Activated CD4-positive, alpha-beta T cell treated with anti-CD3 and anti-CD28 coated beads, Interleukin-2, amount 10 ng/mL, durations not matched to agents 24 days and 14 days (primary cell): Measurements from ENCODE around the gene PPP3CA. TPM values are rescaled to one million over a fixed set of nuclear protein-coding genes. Genes with fewer than 3 reads are reported as not detected.
A peak's percentile ranks its signal among the peaks of the same experiment; 100 is the strongest.

Source experiments
- DNase-seq: peaks from one replicate; pipeline ENCODE4 v3.0.0; 2022
- H3K27ac Mint-ChIP-seq: one replicate; pipeline ENCODE4 v1.8.0; 2022; ENCODE audit warnings: mild to moderate bottlenecking, mixed read lengths
- H3K27me3 Mint-ChIP-seq: one replicate; pipeline ENCODE4 v1.8.0; 2022; ENCODE audit warnings: mixed read lengths
- H3K36me3 Mint-ChIP-seq: one replicate; pipeline ENCODE4 v1.8.0; 2022; ENCODE audit warnings: low read depth, mild to moderate bottlenecking, mixed read lengths
- H3K4me1 Mint-ChIP-seq: one replicate; pipeline ENCODE4 v1.8.0; 2021; ENCODE audit warnings: mixed read lengths
- H3K4me3 Mint-ChIP-seq: one replicate; pipeline ENCODE4 v1.8.0; 2022; ENCODE audit warnings: mild to moderate bottlenecking, moderate library complexity, mixed read lengths
- H3K9me3 Mint-ChIP-seq: one replicate; pipeline ENCODE4 v1.8.0; 2021; ENCODE audit warnings: mixed read lengths
- intact Hi-C: fragments of 100-400 bp; cut with micrococcal nuclease; formaldehyde crosslinking; loops from one replicate; pipeline ENCODE4 v1.15.1; 2023
- total RNA-seq: library from RNA; stranded (reverse); gene quantifications from 2 replicates; pipeline ENCODE4 v1.2.3, GENCODE V29; 2022

The PPP3CA gene
- total RNA-seq, 1 donor from 2014 or later, result 7.1 TPM

- peaks cover 12% of the 10 kb centered on the region for H3K4me1 Mint-ChIP-seq
- intact Hi-C loops, result no loop called here
- DNase-seq, result no peak
- H3K36me3 Mint-ChIP-seq, result no peaks in the 10 kb centered on the region
- H3K4me3 Mint-ChIP-seq, result no peak overlapping the region
- H3K27ac Mint-ChIP-seq, result no peak overlapping the region
- H3K9me3 Mint-ChIP-seq, result no peaks in the 10 kb centered on the region
- no peaks in the 10 kb centered on the region for H3K27me3 Mint-ChIP-seq
Measured at GRCh38 chr4:101172369-101172768, 175.0 kb downstream of the PPP3CA start.

GRCh38 chr4:101171747-101172146 is 175.6 kb downstream of the PPP3CA start:
- DNase-seq, result no peak
- intact Hi-C loops, result no loop called here
- no peaks in the 10 kb centered on the region for H3K9me3 Mint-ChIP-seq

GRCh38 chr4:101169044-101170014 is 178.0 kb downstream of the PPP3CA start:
- Mint-ChIP-seq H3K27me3 (no peaks in the 10 kb centered on the region), H3K36me3 (no peaks in the 10 kb centered on the region), H3K4me1 (peaks cover 2% of the 10 kb centered on the region), H3K4me3 (no peak overlapping the region), H3K27ac (no peak overlapping the region), H3K9me3 (no peaks in the 10 kb centered on the region)
- DNase-seq, result peak; percentile 87
- intact Hi-C loops, result loop anchor here (1.0 to 2.0 kb wide), 4 partner anchors 177 to 1261 kb away; partner anchors contain the start of gene PPP3CA

More at GRCh38 chr4:101171747-101172146, 175.6 kb downstream of the PPP3CA start:
- H3K4me3 Mint-ChIP-seq, result no peak overlapping the region
- no peaks in the 10 kb centered on the region for H3K27me3 Mint-ChIP-seq
- H3K36me3 Mint-ChIP-seq, result no peaks in the 10 kb centered on the region
- H3K27ac Mint-ChIP-seq, result no peak overlapping the region
- H3K4me1 Mint-ChIP-seq, result peaks cover 7% of the 10 kb centered on the region

DNA sequence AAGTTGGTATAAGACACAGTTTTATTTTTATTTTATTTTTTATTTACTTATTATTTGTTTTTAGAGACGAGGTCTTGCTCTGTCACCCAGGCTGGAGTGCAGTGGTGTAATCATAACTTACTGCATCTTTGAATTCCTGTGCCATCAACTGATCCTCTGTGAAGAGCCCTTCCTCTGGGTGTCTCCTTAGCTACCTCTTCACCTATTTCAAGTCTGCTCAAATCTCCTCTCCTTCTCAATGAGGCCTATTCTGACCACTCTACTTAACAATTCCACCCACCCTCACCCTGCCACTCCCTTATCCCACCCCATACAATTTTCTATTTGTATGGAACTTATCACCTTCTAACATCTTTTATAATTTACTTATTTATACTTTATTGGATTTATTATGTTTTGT is 183.4 kb downstream of the PPP3CA start:
- intact Hi-C loops, result no loop called here
- Mint-ChIP-seq H3K27ac (no peak overlapping the region), H3K4me3 (no peak overlapping the region), H3K9me3 (peaks cover 3% of the 10 kb centered on the region), H3K4me1 (no peaks in the 10 kb centered on the region), H3K27me3 (no peaks in the 10 kb centered on the region), H3K36me3 (no peaks in the 10 kb centered on the region)
- DNase-seq, result no peak

DNA sequence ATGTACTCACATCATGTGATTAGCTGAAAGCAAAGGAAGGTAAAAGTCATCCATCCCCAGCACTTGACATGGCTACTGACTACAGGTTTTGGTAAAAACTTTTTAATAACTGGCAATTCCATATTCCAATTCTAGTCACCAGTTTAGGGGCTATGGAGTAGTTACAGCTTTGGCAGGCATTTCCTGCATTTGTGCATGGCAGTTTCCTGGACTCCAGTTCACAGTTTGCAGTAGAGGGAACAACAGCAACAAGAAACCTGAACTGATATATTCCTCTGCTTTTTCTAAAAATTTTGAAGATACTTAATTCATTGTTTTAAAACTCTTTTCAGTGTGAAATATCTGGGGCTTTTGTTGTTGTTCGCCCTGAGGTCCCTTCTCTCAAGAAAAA is 184.3 kb downstream of the PPP3CA start:
- Mint-ChIP-seq H3K4me1 (no peaks in the 10 kb centered on the region), H3K9me3 (peaks cover 3% of the 10 kb centered on the region), H3K36me3 (no peaks in the 10 kb centered on the region), H3K27ac (no peak overlapping the region), H3K4me3 (no peak overlapping the region), H3K27me3 (no peaks in the 10 kb centered on the region)
- no peak for DNase-seq
- intact Hi-C loops, result no loop called here

DNA sequence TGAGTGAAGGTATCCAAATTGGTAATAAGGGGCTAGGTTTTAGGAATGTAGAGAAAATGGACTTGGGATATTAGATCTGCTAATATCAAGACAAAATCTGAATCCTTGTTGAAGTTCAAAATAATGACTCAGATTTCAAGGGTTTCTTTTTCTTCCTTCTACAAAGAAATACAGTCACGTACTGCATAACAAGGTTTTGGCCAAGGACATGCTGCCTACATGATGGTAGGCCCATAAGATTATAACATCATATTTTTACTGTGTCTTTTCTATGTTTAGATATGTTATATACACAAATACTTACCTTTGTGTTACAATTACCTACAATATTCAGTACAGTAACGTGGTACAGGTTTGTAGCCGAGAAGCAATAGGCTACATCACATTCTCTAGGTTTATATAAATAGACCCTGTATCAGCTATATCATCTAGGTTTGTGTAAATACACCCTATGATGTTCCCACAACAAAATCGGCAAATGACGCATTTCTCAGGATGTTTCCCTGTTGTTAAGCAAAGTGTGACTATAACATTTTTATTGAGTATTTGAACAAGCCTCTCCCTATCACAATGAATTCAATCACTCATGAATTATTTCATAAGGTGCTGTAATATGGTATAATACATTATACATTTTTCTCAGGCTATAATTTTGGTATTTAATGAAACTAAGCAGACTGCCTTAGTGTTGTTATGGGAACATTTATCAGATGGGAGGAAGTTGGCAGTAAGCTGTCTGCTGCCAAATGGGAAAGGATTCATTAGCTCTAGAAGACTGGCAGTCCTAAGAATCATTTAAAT is 186.3 kb downstream of the PPP3CA start:
- H3K9me3 Mint-ChIP-seq, result peaks cover 3% of the 10 kb centered on the region
- H3K4me1 Mint-ChIP-seq, result peaks cover 12% of the 10 kb centered on the region
- no peaks in the 10 kb centered on the region for H3K27me3 Mint-ChIP-seq
- H3K27ac Mint-ChIP-seq, result no peak overlapping the region
- intact Hi-C loops, result no loop called here
- no peak for DNase-seq
- H3K4me3 Mint-ChIP-seq, result no peak overlapping the region
- H3K36me3 Mint-ChIP-seq, result no peaks in the 10 kb centered on the region

DNA sequence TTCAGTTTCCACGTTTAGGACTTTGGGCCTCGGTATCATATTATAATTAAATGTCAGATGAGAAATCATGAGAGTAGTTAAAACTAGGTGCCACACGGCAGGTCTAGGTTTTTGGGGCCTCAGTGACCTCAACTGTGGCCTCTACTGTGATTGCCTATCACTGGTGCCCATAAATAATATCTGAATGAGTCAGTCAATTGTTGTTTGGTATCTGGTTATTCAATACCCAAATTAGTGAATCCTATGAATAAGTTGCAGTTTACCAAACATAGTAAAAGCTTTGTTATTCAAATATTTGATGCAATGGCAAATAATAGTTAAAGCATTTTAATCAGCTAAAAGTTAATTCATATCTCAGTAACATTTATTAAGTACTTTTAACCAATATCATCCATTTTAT is 188.8 kb downstream of the PPP3CA start:
- no peak for DNase-seq
- Mint-ChIP-seq H3K27me3 (no peaks in the 10 kb centered on the region), H3K36me3 (no peaks in the 10 kb centered on the region), H3K4me1 (peaks cover 21% of the 10 kb centered on the region), H3K9me3 (peaks cover 1% of the 10 kb centered on the region), H3K27ac (no peak overlapping the region), H3K4me3 (no peak overlapping the region)
- intact Hi-C loops, result loop anchor here (5.0 kb wide), 3 partner anchors 136 to 1061 kb away; no protein-coding TSS in a partner anchor

- Mint-ChIP-seq H3K4me1 (peaks cover 22% of the 10 kb centered on the region), H3K4me3 (no peak overlapping the region), H3K27ac (no peak overlapping the region), H3K9me3 (no peaks in the 10 kb centered on the region), H3K36me3 (no peaks in the 10 kb centered on the region), H3K27me3 (no peaks in the 10 kb centered on the region)
- intact Hi-C loops, result loop anchor here (5.0 kb wide), 3 partner anchors 136 to 1061 kb away; no protein-coding TSS in a partner anchor
- DNase-seq, result no peak
Measured at GRCh38 chr4:101158134-101158482, 189.2 kb downstream of the PPP3CA start.

- Mint-ChIP-seq H3K36me3 (no peaks in the 10 kb centered on the region), H3K27me3 (no peaks in the 10 kb centered on the region), H3K27ac (peak overlapping the region; percentile 42), H3K9me3 (peaks cover 4% of the 10 kb centered on the region), H3K4me3 (no peak overlapping the region), H3K4me1 (peaks cover 22% of the 10 kb centered on the region)
- intact Hi-C loops, result loop anchor here (5.0 kb wide), 3 partner anchors 135 to 1060 kb away; no protein-coding TSS in a partner anchor
- no peak for DNase-seq
Measured at GRCh38 chr4:101157415-101158133, 189.8 kb downstream of the PPP3CA start.

- Mint-ChIP-seq H3K27me3 (no peaks in the 10 kb centered on the region), H3K27ac (peak overlapping the region; percentile 6), H3K4me3 (no peak overlapping the region), H3K9me3 (peaks cover 4% of the 10 kb centered on the region), H3K4me1 (peaks cover 22% of the 10 kb centered on the region), H3K36me3 (no peaks in the 10 kb centered on the region)
- intact Hi-C loops, result loop anchor here (1.0 to 5.0 kb wide), 5 partner anchors 52 to 1059 kb away; no protein-coding TSS in a partner anchor
- no peak for DNase-seq
Measured at GRCh38 chr4:101156619-101157310, 190.6 kb downstream of the PPP3CA start.

- Mint-ChIP-seq H3K4me1 (peaks cover 22% of the 10 kb centered on the region), H3K4me3 (peak overlapping the region; percentile 31)
Measured at GRCh38 chr4:101155945-101156344, 191.4 kb downstream of the PPP3CA start.

GRCh38 chr4:101155368-101155767 is 192.0 kb downstream of the PPP3CA start:
- Mint-ChIP-seq H3K36me3 (no peaks in the 10 kb centered on the region), H3K4me1 (peaks cover 22% of the 10 kb centered on the region), H3K4me3 (no peak overlapping the region), H3K27ac (no peak overlapping the region), H3K27me3 (no peaks in the 10 kb centered on the region), H3K9me3 (peaks cover 4% of the 10 kb centered on the region)
- intact Hi-C loops, result loop anchor here (5.0 kb wide), 3 partner anchors 133 to 1058 kb away; no protein-coding TSS in a partner anchor
- DNase-seq, result no peak

More at GRCh38 chr4:101155945-101156344, 191.4 kb downstream of the PPP3CA start:
- H3K9me3 Mint-ChIP-seq, result peaks cover 4% of the 10 kb centered on the region
- peak overlapping the region; percentile 61 for H3K27ac Mint-ChIP-seq
- intact Hi-C loops, result loop anchor here (1.0 to 5.0 kb wide), 5 partner anchors 52 to 1059 kb away; no protein-coding TSS in a partner anchor
- no peak for DNase-seq
- no peaks in the 10 kb centered on the region for H3K27me3 Mint-ChIP-seq
- H3K36me3 Mint-ChIP-seq, result no peaks in the 10 kb centered on the region

DNA sequence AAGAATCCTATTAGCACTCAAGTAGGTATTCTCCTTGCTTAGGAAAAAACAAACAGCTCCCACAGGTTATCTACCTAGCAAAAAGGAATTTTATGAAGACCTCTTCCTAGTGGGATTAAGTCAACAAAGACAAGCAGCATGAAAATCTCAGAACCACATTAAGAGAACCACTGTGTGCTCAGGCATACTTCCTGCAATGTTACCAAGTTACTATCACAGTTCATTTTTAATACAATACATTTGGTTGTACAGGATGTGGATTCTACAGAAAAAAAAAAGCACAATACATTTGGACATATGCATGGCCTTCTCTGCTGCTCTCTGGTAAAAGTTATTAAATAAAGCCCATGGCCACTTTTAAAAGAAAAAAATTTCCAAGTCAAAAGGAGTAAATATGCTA is 193.7 kb downstream of the PPP3CA start:
- Mint-ChIP-seq H3K4me1 (peaks cover 22% of the 10 kb centered on the region), H3K27ac (no peak overlapping the region), H3K27me3 (no peaks in the 10 kb centered on the region), H3K9me3 (peaks cover 4% of the 10 kb centered on the region), H3K4me3 (no peak overlapping the region), H3K36me3 (no peaks in the 10 kb centered on the region)
- no peak for DNase-seq
- intact Hi-C loops, result no loop called here
